ENCODE data around the gene SPRR5.

DNA sequence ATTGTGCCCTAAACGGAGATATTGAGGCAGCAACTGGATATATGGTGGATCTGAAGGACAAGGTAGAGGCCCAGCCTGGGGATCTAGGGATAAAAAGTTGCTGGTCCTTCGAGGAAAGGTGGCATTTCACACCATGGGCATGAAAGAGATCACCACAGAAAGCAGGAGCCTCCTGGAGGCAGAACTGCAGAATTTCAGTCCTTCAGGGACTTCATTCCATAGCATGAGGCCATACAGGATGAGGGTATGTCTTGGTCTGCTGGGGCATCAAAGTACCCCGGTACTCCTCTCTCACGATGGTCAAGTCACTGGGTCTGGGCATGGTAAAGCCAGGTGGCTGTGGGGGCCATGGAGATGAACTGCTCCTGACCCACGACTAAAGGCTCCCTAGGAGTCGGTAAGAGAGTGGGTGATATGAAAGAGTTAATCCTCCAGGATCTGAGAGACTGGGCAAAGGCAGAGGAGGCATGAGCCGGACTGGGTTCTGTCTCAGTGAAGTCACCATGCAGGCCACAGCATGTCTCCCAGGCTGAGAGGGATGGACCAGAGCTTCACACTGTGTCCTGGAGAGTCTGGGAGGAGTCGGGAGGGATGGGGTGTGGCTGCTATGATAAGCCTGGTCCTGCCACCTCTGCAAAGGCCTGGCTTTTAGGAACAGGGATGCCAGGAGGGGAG, 5.8 kb upstream of the SPRR5 start:
- TF ChIP-seq, protein P1, sequence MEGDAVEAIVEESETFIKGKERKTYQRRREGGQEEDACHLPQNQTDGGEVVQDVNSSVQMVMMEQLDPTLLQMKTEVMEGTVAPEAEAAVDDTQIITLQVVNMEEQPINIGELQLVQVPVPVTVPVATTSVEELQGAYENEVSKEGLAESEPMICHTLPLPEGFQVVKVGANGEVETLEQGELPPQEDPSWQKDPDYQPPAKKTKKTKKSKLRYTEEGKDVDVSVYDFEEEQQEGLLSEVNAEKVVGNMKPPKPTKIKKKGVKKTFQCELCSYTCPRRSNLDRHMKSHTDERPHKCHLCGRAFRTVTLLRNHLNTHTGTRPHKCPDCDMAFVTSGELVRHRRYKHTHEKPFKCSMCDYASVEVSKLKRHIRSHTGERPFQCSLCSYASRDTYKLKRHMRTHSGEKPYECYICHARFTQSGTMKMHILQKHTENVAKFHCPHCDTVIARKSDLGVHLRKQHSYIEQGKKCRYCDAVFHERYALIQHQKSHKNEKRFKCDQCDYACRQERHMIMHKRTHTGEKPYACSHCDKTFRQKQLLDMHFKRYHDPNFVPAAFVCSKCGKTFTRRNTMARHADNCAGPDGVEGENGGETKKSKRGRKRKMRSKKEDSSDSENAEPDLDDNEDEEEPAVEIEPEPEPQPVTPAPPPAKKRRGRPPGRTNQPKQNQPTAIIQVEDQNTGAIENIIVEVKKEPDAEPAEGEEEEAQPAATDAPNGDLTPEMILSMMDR (optimal IDR thresholded peaks at IDR 0.05 in 1 of 3, IDR thresholded peaks at IDR 0.05 in 1 of 3, conservative IDR thresholded peaks at IDR 0.05 in 1 of 3; ENCODE audit: extremely low read depth in 1 of 3, insufficient read depth in 2 of 3, low read length in 3 of 3): peak; percentile 33 to 56 (median 43)
- TF ChIP-seq EZH2 (IDR thresholded peaks at IDR 0.05; ENCODE audit: low read length): no peak

Measured in keratinocyte (primary cell).